Body of pancreas (tissue), 4 donors: ENCODE data around the gene POC1A. TPM values are rescaled to one million over a fixed set of nuclear protein-coding genes. Genes with fewer than 3 reads are reported as not detected.
"Not testable (repeated sequence)": the region's sequence is repeated elsewhere in the genome, so short reads cannot be mapped to it uniquely, and the experiment has no call there.

Experiments used
- ATAC-seq: fragments of 150-250 bp; one replicate; pipeline ENCODE4 v1.9.1; 2016
- DNase-seq, 4 donors: peaks; one replicate each; pipeline ENCODE4 v3.0.0-alpha.2; 2019
- H3K27ac ChIP-seq, 4 donors: fragments of 200-600 bp; sonication (generic); 1 replicate in 3 of 4; 2 replicates in 1 of 4; pipeline versions ENCODE4 v1.5.1 to v1.6.1; 2016 to 2019; ENCODE audit warnings: mild to moderate bottlenecking in 1 of 4, mixed read lengths in 1 of 4, moderate library complexity in 1 of 4
- H3K27me3 ChIP-seq, 2 donors: fragments of 200-600 bp; sonication (generic); one replicate each; pipeline ENCODE4 v1.6.0; 2016; ENCODE audit warnings: mild to moderate bottlenecking in 1 of 2
- H3K36me3 ChIP-seq, 2 donors: fragments of 200-600 bp; sonication (generic); replicated peaks in 1 of 2; 2 replicates each; pipeline ENCODE4 v1.5.1; 2016; ENCODE audit warnings: low read depth in 2 of 2; ENCODE audit not compliant: insufficient read depth in 1 of 2
- H3K4me1 ChIP-seq: fragments of 200-600 bp; sonication (generic); one replicate; pipeline ENCODE4 v1.6.0; 2016
- H3K4me3 ChIP-seq, 2 donors: fragments of 200-600 bp; sonication (generic); 1 replicate in 1 of 2; 2 replicates in 1 of 2; pipeline ENCODE4 v1.5.1; 2016 to 2019
- H3K9me3 ChIP-seq, 3 donors: fragments of 200-600 bp; sonication (generic); 1 replicate in 2 of 3; 2 replicates in 1 of 3; pipeline ENCODE4 v1.5.1; 2016
- POLR2A ChIP-seq, 3 donors: fragments of 450-650 bp; IDR thresholded peaks; one replicate each; pipeline ENCODE4 v1.6.1; 2016; ENCODE audit warnings: antibody characterized with exemption in 3 of 3, mild to moderate bottlenecking in 2 of 3
- WGBS, 2 donors: methylation state at CpG; one replicate each; pipeline ENCODE4 v1.1.5; 2017; 5-methylcytosine and 5-hydroxymethylcytosine counted together
- intact Hi-C: fragments of 100-400 bp; cut with DNase I; formaldehyde crosslinking; loops from one replicate; pipeline ENCODE4 v1.15.1; 2023
- total RNA-seq, 2 donors: library from RNA; depleted of rRNA; stranded (reverse); fragments of >200 nt; gene quantifications; one replicate each; pipeline ENCODE4 v1.1.0, GENCODE V29; 2016
- TF ChIP-seq, protein P1 (sequence below), 7 experiments: fragments of 450-650 bp in 4 of 7; fragments of 200-600 bp in 3 of 7; sonication (generic) in 3 of 7; IDR thresholded peaks; one replicate each; pipeline ENCODE4 v1.5.1; 2016 to 2019; ENCODE audit warnings: antibody characterized with exemption in 7 of 7

POC1A gene
- total RNA-seq, 2 donors from 2014 or later = 0.26 to 3.3 TPM

DNA sequence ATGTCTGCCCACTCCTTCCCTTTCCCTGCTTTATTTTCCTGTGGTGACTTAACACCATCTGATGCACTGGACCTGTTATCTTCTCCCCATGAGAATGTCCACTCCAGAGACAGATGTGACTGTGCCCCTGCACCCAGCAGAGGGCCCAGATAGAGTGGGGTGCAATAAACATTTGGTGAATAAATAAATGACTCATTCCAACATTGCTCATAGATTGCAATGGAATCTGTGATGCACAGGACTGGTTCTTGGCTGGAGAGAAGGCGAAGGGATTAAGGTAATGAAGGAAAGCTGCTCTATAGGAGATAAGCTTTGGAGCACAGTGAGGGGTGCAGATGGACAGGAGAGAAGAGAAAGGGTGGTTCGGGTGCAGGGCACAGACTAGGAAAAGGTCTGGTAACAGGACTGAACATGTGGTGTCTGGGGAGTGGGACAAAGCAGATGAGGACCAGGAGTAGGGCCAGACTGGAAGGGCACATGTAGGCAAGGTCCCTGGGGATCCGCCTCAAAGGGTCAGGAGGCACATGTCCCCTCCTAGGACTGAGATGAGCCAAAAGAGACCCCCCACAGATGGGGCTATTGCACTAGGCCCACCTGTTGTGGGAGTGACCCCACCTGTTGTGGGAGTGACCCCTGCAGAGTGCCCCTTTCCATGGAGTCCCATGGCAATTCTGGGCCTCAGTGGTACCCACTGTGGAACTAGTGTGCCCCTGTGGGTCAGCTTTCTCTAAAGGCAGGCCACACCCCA is 17.5 kb upstream of the POC1A start:
- no peak overlapping the region for H3K27ac ChIP-seq
- no peaks in the 10 kb centered on the region for H3K9me3 ChIP-seq
- TF ChIP-seq, protein P1, sequence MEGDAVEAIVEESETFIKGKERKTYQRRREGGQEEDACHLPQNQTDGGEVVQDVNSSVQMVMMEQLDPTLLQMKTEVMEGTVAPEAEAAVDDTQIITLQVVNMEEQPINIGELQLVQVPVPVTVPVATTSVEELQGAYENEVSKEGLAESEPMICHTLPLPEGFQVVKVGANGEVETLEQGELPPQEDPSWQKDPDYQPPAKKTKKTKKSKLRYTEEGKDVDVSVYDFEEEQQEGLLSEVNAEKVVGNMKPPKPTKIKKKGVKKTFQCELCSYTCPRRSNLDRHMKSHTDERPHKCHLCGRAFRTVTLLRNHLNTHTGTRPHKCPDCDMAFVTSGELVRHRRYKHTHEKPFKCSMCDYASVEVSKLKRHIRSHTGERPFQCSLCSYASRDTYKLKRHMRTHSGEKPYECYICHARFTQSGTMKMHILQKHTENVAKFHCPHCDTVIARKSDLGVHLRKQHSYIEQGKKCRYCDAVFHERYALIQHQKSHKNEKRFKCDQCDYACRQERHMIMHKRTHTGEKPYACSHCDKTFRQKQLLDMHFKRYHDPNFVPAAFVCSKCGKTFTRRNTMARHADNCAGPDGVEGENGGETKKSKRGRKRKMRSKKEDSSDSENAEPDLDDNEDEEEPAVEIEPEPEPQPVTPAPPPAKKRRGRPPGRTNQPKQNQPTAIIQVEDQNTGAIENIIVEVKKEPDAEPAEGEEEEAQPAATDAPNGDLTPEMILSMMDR (IDR thresholded peaks at IDR 0.05) = no peak
- no peak for TF ChIP-seq POLR2A (IDR thresholded peaks at IDR 0.05)
- WGBS, 2 donors = 83 to 86% methylated on average over 3 of the region's 3 CpGs
- intact Hi-C loops = no loop called here
- H3K4me1 ChIP-seq = no peaks in the 10 kb centered on the region
- no peak overlapping the region for H3K4me3 ChIP-seq
- H3K27me3 ChIP-seq = no peaks in the 10 kb centered on the region
- ATAC-seq = no peak
- DNase-seq = no peak
- no peaks in the 10 kb centered on the region for H3K36me3 ChIP-seq

DNA sequence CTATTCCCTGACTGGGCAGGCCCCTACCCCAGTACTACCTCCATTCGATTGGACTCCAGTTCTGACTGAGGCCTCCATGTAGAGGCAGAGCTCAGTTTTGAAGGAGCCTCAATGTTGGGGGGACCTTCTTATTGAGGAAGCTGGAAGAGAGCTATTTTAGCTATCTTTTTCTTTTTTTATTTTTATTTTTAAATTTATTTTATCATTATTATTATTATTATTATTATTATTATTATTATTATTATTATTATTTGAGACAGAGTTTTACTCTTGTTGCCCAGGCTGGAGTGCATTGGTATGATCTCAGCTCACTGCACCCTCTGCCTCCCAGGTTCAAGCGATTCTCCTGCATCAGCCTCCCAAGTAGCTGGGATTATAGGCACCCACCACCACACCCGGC is 16.0 kb upstream of the POC1A start:
- ATAC-seq, H3K27me3 ChIP-seq, H3K4me1 ChIP-seq, intact Hi-C loops, DNase-seq, H3K27ac ChIP-seq, H3K9me3 ChIP-seq, H3K4me3 ChIP-seq, H3K36me3 ChIP-seq: not testable (repeated sequence)
- WGBS, 2 donors = 91 to 95% methylated on average over 3 of the region's 3 CpGs

DNA sequence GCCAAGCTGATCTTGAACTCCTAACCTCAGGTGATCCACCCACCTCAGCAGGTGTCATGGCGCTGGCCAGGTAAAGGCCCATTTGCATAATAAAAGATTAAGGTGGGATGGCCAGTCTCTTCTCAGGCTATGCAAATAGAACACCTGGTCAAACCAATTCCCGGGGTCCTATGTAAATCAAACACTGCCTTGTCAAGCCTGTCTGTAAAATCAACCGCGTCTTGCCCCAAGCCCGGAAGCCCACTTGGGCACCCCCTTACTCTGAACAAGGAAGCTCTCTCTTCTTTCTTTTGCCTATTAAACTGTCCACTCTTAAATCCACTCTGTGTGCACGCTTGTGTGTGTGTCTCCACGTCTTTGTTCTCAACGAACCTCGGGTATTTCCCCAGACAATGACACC is 13.0 kb upstream of the POC1A start:
- Histone ChIP-seq H3K27ac (no peak overlapping the region), H3K4me3 (no peak overlapping the region), H3K27me3 (no peaks in the 10 kb centered on the region), H3K36me3 (no peaks in the 10 kb centered on the region), H3K4me1 (no peaks in the 10 kb centered on the region), H3K9me3 (no peaks in the 10 kb centered on the region)
- ATAC-seq = no peak
- DNase-seq = no peak
- 36 to 46% methylated on average over 9 of the region's 9 CpGs for WGBS, 2 donors
- intact Hi-C loops = no loop called here
- TF ChIP-seq, protein P1 (IDR thresholded peaks at IDR 0.05) = no peak
- TF ChIP-seq POLR2A (IDR thresholded peaks at IDR 0.05) = no peak

DNA sequence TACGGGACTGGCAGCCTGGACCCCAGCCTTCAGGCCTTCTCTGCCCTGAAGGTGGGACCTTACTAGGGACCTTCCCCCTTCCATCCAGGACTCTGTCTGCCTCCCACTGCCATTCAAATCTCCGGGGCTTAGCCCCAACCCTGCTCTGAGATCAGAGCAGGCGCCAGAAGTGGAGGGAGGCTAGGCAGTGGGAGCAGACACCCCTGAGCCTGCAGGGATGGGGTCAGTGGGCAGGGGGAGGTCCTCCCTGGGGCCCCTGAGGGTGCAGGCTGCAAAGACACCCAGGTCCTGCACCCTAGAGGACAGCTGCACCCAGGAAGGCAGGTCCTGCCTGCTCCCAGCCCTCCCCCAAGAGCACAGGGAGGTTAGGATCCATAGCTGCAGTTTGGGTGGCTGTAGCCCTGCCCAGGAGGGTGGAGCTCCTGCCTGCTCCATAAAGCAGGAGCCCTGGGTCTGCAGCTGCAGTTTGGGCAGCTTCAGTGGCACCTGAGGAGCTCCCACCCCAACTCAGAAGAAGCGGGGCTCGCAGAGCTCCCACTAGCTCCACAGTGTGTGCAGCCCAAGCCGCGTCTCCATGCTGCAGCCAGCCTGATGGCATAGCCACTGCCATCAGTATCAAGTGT is 8.1 kb upstream of the POC1A start:
- DNase-seq (no peak), ATAC-seq (no peak)
- H3K27me3 ChIP-seq = no peaks in the 10 kb centered on the region
- no peaks in the 10 kb centered on the region for H3K9me3 ChIP-seq
- TF ChIP-seq, protein P1 (IDR thresholded peaks at IDR 0.05) = no peak
- no peak for TF ChIP-seq POLR2A (IDR thresholded peaks at IDR 0.05)
- H3K4me1 ChIP-seq = no peaks in the 10 kb centered on the region
- H3K4me3 ChIP-seq = no peak overlapping the region
- H3K36me3 ChIP-seq = no peaks in the 10 kb centered on the region
- no peak overlapping the region for H3K27ac ChIP-seq
- 66 to 97% methylated on average over 4 to 7 of the region's 7 CpGs for whole genome bisulfite sequencing, 2 donors
- intact Hi-C loops = no loop called here

DNA sequence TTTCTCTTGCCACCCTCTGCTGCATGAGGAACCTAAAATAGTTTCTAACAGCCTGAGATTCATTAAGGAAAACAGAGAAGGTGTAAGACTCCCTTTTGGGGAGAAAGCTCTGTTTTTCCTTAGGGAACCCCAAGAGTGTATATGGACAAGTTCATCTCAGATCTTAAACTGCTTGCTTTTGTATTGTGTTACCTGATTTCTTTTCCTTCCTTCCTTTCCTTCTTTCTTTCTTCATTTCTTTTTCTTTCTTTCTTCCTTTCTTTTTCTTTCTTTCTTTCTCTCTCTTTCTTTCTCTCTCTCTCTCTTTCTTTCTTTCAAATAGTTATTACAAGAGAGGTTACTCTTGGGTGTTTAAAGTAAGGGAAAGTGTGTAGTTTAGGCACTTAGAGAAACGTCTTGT is 5.3 kb upstream of the POC1A start:
- Histone ChIP-seq H3K36me3 (no peaks in the 10 kb centered on the region), H3K4me3 (no peak overlapping the region), H3K4me1 (peaks cover 4% of the 10 kb centered on the region), H3K27me3 (no peaks in the 10 kb centered on the region), H3K27ac (no peak overlapping the region), H3K9me3 (no peaks in the 10 kb centered on the region)
- DNase-seq (no peak), ATAC-seq (no peak)
- 9 to 10% methylated on average over 1 of the region's 1 CpG for WGBS, 2 donors
- TF ChIP-seq, protein P1 (IDR thresholded peaks at IDR 0.05) = no peak
- TF ChIP-seq POLR2A (IDR thresholded peaks at IDR 0.05) = no peak
- intact Hi-C loops = no loop called here
